ENCODE measurements around the gene ADPRHL1. TPM values are rescaled to one million over a fixed set of nuclear protein-coding genes. Genes with fewer than 3 reads are reported as not detected.

The ADPRHL1 gene
- polyA plus RNA-seq, 3 donors, result 0.15 to 0.52 (median 0.27) TPM

- Histone ChIP-seq H3K27me3 (ENCODE audit: control insufficient read depth in 2 of 2, insufficient read depth in 2 of 2, low read length in 2 of 2) (peaks cover 6 to 27% of the 10 kb centered on the region in 2 donors), H3K27ac (ENCODE audit: low read depth in 1 of 2, low read length in 2 of 2) (no peak overlapping the region), H2AFZ (ENCODE audit: insufficient read depth, low read depth, low read length, poor library complexity, severe bottlenecking) (no peak overlapping the region), H3K9ac (ENCODE audit: insufficient read depth, low read length, poor library complexity, severe bottlenecking) (no peak overlapping the region), H3K79me2 (ENCODE audit: insufficient read depth, low read length) (no peaks in the 10 kb centered on the region), H3K4me2 (replicated peaks; ENCODE audit: extremely low read depth, low read length, poor library complexity, severe bottlenecking) (no peak overlapping the region), H3K36me3 (replicated peaks in 1 of 2; ENCODE audit: control insufficient read depth in 1 of 2, insufficient read depth in 2 of 2, low read length in 2 of 2) (no peaks in the 10 kb centered on the region), H4K20me1 (ENCODE audit: insufficient read depth, low read length) (no peaks in the 10 kb centered on the region), H3K4me3 (replicated peaks in 1 of 3; ENCODE audit: low read depth in 2 of 3, low read length in 3 of 3) (no peak overlapping the region), H3K9me3 (replicated peaks in 1 of 2; ENCODE audit: control insufficient read depth in 1 of 2, insufficient read depth in 1 of 2, low read length in 2 of 2) (peaks cover 0 to 3% of the 10 kb centered on the region in 2 donors), H3K4me1 (ENCODE audit: control insufficient read depth in 1 of 2, insufficient read depth in 2 of 2, low read length in 2 of 2) (peaks cover 5 to 6% of the 10 kb centered on the region in 2 donors)
- peaks cover 0 to 19% (median 6%) of the 10 kb centered on the region in 7 donors for H3K9me3 Mint-ChIP-seq
- intact Hi-C loops (cut with micrococcal nuclease), result no loop called here
- WGBS (ENCODE audit: insufficient coverage), result 81% methylated on average over 6 of the region's 6 CpGs
- no peak for TF ChIP-seq CTCF (IDR thresholded peaks at IDR 0.05)
- H3K4me3 Mint-ChIP-seq, result no peak overlapping the region
- H3K27ac Mint-ChIP-seq, result no peak overlapping the region
- peaks cover 0 to under 1% of the 10 kb centered on the region in 2 donors for H3K36me3 Mint-ChIP-seq
- peaks cover 22 to 38% (median 26%) of the 10 kb centered on the region in 3 donors for H3K27me3 Mint-ChIP-seq (ENCODE audit: low read depth in 3 of 3)
- H3K4me1 Mint-ChIP-seq, result peaks cover 4% of the 10 kb centered on the region
- no peak for DNase-seq
These were observed 85.5 kb downstream of the ADPRHL1 start for GRCh38 chr13:113367771-113368170.

DNA sequence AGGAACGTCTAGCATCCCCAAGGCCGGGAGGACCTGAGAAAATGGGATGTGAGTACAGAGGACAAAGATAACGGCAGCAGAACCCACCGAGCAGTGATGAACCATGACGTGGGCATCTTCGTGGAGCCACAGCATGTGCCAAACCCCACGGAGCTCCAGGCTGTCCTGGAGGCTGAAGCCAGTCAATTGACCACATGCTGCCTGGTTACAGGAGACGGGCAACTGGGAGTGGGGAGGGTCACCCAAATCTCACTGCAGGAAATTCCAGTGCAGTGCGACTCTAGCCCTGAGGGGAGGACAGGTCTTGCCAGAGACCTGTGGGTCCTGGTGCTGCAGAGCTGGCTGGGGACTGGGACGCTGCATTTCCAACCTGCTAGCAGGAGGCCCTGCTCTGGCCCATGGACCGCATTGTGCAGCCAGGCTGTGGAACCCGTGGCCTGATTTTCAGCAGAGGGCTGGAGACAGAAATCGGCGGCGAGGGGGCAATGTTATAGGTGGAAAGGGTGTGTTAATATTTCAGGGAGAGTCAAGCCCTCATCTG, 86.2 kb downstream of the ADPRHL1 start:
- Histone ChIP-seq H3K4me3 (replicated peaks in 1 of 3; ENCODE audit: low read depth in 2 of 3, low read length in 3 of 3) (no peak overlapping the region), H3K4me1 (ENCODE audit: control insufficient read depth in 1 of 2, insufficient read depth in 2 of 2, low read length in 2 of 2) (peaks cover 5 to 6% of the 10 kb centered on the region in 2 donors), H2AFZ (ENCODE audit: insufficient read depth, low read depth, low read length, poor library complexity, severe bottlenecking) (no peak overlapping the region), H3K79me2 (ENCODE audit: insufficient read depth, low read length) (no peaks in the 10 kb centered on the region), H3K9me3 (replicated peaks in 1 of 2; ENCODE audit: control insufficient read depth in 1 of 2, insufficient read depth in 1 of 2, low read length in 2 of 2) (peaks cover 0 to 6% of the 10 kb centered on the region in 2 donors), H3K36me3 (replicated peaks in 1 of 2; ENCODE audit: control insufficient read depth in 1 of 2, insufficient read depth in 2 of 2, low read length in 2 of 2) (no peaks in the 10 kb centered on the region), H4K20me1 (ENCODE audit: insufficient read depth, low read length) (no peaks in the 10 kb centered on the region), H3K4me2 (replicated peaks; ENCODE audit: extremely low read depth, low read length, poor library complexity, severe bottlenecking) (no peak overlapping the region), H3K9ac (ENCODE audit: insufficient read depth, low read length, poor library complexity, severe bottlenecking) (no peak overlapping the region), H3K27me3 (ENCODE audit: control insufficient read depth in 2 of 2, insufficient read depth in 2 of 2, low read length in 2 of 2) (peaks cover 12 to 33% of the 10 kb centered on the region in 2 donors), H3K27ac (ENCODE audit: low read depth in 1 of 2, low read length in 2 of 2) (no peak overlapping the region)
- no peak for TF ChIP-seq CTCF (IDR thresholded peaks at IDR 0.05)
- 95% methylated on average over 11 of the region's 15 CpGs for WGBS (ENCODE audit: insufficient coverage)
- H3K27ac Mint-ChIP-seq, result no peak overlapping the region
- H3K9me3 Mint-ChIP-seq, result peaks cover 0 to 25% (median 7%) of the 10 kb centered on the region in 7 donors
- no peak overlapping the region for H3K4me3 Mint-ChIP-seq
- DNase-seq, result no peak
- peaks cover 29 to 45% (median 33%) of the 10 kb centered on the region in 3 donors for H3K27me3 Mint-ChIP-seq (ENCODE audit: low read depth in 3 of 3)
- peaks cover 0 to 3% of the 10 kb centered on the region in 2 donors for H3K36me3 Mint-ChIP-seq
- intact Hi-C loops (cut with micrococcal nuclease), result no loop called here
- peaks cover 4% of the 10 kb centered on the region for H3K4me1 Mint-ChIP-seq

Measured in CD14-positive monocyte (primary cell).